HG03097 (cell line): ENCODE measurements around the gene ST3GAL5.
"Not testable (repeated sequence)": the region's sequence is repeated elsewhere in the genome, so short reads cannot be mapped to it uniquely, and the experiment has no call there.

Experiments used
- ATAC-seq: cut with Tn5 transposase; IDR thresholded peaks from one replicate; pipeline ENCODE4 v1.9.1; 2021; ENCODE audit not compliant: unreplicated experiment, low FRiP score

Gene ST3GAL5

GRCh38 chr2:85888684-85889626 lies at the start of gene ST3GAL5:
Gene ST3GAL5, minus strand, starts transcription at chr2:85888990. Its CDS starts 85 bp downstream, at chr2:85888905.
- peak; percentile 78 for ATAC-seq

DNA sequence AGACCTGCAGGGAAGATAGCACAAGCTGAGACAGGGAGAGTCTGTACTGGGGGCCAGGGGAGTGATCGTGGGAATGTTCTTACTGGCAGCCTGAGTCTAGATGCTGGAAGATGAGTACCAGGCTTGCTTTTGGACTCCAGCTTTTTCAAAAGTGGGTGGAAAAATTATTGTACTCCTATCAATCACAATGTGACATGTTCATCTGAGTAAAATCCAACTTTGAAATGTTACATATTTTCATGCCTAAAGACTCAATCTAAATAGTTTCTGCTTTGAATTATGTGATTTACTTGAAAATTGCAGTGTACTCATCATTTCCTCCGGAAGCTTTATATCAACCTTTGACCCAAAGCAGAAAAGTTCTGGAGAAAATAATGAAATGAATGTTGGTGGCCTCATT lies 49.7 kb upstream of the ST3GAL5 start:
- ATAC-seq: no peak

GRCh38 chr2:85937069-85937439 lies 48.3 kb upstream of the ST3GAL5 start:
- no peak for ATAC-seq

- no peak for ATAC-seq
These were observed 47.8 kb upstream of the ST3GAL5 start for GRCh38 chr2:85936421-85937068.

DNA sequence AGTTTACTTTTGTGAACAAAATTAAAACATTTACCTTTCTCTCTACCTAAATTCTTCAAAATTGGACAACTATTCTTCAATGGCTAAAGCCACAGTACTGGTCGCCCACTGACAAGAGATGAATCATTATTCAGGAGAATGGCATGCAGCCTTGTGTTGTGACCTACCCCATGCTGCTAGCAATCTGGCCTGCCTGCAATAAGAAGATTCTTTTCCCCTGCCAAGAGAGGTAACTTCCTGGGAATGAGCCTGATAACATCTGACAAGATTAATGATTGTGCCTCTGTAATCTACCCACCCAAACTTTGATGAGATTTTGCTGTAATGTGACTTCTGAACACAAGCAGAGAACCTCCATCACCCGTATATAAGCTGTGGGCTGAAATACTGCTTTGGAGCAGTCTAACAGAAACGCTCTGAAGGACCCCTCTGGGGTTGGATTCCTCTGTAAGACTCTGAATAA lies 47.0 kb upstream of the ST3GAL5 start:
- ATAC-seq: no peak

- ATAC-seq: no peak
These were observed 46.5 kb upstream of the ST3GAL5 start for GRCh38 chr2:85935170-85935745.

DNA sequence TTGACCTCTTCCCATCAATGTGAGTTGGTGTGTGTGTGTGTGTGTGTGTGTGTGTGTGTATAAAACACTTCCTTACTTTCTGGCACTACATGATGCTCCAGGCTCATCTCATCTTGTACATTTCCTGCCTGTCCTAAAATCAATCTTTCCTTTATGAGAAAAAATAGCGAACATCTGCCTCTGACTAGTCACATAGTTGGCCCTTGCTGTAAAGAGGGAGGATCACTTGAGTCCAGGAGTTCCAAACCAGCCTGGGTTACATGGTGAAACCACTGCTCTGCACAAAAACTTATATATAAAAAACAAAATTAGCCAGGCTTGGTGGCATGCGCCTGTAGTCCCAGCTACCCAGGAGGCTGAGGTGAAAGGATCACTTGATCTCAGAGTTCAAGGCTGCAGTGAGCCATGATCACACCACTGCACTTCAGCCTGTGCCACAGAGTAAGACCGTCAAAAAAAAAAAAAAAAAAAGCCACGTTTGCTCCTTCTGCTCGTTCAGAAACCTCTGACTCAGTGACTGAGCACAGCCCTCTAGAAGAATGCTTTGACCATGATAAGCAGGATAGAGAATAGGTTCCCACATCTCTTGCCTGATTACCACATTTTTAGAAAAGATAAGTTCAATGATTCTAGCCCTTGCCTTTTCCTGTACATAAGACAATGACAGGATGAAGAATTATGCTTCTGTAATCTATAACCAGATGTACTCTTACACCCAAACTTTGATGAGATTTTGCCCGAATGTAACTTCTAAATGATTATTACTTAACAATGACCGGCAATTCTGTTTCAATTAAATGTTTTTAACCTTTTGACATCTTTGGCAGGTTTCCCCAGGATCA lies 45.2 kb upstream of the ST3GAL5 start:
- ATAC-seq: no peak

DNA sequence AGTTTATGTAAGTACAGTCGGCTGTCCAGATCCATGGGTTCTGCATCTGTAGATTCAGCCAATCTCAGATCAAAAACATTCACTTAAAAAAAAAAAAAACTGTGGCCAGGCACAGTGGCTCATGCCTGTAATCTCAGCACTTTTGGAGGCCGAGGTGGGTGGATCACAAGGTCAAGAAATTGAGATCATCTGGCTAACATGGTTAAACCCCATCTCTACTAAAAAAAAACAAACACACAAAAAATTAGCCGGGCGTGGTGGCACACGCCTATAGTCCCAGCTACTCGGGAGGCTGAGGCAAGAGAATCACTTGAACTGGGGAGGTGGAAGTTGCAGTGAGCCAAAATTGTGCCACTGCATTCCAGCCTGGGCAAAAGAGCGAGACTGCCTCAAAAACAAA lies 42.4 kb upstream of the ST3GAL5 start:
- ATAC-seq: not testable (repeated sequence)

- ATAC-seq: no peak
These were observed 41.6 kb upstream of the ST3GAL5 start for GRCh38 chr2:85930129-85931124.

DNA sequence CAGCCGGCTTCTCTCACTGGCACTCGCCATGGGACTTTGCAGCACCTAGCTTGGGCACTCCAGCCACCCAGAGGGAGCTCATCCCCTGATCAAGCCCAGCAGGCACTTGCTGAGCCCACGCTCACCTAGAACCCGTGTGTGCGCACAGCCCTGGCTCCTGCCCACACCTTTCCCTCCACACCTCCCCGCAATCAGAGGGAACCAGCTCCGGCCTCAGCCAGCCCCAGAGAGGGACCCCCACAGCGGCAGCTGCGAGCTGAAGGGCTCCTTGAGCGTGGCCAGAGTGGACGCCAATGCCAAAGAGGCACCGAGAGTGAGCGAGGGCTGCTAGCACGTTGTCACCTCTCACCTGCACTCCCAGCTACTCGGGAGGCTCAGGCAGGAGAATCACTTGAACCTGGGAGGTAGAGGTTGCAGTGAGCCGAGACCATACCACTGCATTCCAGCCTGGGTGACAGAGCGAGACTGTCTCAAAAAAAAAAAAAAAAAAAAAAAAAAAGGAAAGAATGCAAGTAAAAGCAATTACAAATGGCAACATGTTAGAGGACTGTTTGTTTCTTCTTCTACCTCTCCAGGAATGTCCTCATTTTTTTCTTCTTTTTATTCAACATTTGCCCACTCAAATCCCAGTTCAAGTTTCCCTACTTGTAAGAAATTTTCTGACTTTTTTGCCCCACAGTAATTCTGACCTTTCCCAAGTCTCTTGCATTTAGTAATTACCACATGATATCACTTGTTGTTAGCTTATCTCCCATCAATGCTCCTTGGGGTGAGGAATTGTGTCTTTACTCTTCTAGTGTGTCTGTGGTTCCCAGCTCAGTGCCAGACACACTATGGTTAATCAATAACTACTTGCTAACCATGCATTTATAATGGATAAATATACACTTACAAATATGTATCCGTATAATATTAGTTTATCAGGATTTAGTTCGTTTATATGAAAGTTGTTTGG lies 40.6 kb upstream of the ST3GAL5 start:
- ATAC-seq: no peak

DNA sequence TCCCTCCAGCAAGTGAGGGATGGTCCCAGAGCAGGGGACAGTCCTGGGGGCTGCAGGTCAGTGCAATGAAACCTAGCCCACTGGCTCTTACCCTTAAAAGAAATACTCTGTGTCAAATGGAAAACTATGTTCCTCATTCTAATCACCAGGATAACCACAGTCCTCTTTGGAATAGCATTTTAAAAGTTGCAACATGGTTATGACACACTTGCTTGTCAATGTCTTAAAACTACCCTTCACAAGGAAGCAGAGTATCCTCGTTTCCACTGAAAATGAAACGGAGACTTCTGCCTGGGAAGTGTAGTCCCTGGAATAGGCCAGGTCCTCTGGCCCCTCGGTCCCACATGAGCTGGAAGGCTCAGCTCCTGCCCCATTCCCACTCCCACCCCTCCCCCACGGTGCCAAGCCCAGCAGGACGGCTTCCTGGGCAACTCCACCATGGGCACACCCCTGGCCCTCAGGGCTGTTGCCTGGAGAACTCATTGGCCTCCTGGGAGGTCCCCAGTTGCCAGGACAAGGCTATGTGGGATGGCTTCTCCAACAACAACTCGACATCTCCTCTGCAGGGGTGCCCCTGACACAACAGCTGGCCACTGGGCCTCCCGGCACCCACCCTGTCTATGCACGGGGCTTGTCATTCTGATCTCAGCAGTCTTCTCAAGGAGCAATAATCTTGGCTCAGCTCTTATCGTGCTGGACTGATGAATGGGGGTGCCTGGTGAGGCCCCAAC lies 38.3 kb upstream of the ST3GAL5 start:
- no peak for ATAC-seq

DNA sequence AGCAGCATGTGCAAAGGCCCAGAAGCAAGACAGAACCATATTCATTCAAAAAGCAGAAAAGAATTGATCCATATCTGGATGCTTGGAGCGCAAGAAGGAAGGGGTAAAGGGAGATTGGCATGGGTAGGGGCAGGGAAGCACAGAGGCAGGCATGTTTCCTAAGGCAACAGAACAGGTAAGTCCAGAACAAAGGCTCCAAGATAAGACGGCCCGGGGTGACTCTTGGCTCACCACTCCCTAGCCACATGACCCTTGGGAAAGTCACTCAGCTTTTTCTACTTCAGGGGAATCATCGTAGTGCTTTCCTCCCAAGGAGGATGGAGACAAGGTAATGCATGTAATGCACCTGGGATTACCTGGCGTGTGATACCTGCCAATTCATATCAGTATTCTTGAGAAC lies 37.7 kb upstream of the ST3GAL5 start:
- ATAC-seq: no peak

DNA sequence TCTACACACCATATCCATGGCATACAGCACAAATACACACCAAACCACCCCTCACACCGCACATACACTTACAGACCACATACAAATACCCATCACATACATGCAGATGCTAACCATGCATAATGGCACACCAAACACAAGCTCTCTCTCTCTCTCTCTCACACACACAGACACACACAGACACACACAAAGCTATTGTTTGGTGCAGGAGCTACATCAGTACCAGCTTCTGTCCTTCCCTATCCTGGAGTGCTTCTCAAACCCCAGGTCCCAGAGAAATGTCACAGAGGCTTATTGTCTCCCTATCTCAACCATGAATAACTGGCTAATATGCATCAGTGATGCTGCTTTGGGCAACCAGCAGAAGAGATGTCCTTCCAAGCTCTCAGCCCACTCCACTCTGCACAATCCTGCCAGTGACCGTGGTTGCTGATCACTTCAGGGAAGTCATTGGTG lies 36.5 kb upstream of the ST3GAL5 start:
- no peak for ATAC-seq

DNA sequence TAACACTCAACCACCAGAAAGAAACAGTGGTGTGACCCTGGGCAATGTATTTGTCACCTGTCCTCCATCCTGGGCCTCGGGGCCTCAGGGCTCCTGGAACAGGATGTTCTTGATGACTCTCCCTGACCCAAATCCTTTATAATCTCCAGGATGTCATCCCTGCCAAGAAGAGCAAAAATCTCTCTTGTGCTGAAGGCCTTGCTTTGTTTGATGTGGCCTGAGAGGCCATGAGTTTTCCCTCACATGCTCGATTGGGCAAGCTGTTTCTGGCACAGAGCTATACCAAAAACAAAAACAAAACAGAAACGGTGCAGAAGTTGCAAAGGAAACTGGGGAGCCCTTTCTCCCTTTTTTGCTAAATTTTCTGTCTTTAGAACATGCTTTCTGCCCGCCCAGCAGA lies 35.7 kb upstream of the ST3GAL5 start:
- no peak for ATAC-seq

GRCh38 chr2:85922199-85922598 lies 33.4 kb upstream of the ST3GAL5 start:
- no peak for ATAC-seq

DNA sequence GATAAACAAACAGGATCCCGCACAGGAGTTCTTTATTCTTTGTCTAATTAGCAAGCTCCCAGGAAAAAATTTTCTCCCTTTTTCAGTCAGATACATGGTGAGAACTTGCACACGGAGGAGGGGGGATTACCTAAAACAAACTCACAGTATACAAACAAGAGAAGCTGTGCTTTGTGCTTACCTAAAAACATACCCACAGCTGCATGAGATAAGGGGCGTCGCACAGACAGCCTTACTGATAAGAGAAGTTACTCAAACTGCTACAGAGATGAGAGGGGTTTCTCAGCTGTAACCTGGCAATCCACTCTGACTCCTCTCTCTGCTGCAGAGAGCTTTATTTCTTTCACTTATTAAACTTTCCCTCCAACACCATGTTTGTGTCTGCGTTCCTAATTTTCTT lies 32.9 kb upstream of the ST3GAL5 start:
- ATAC-seq: no peak

DNA sequence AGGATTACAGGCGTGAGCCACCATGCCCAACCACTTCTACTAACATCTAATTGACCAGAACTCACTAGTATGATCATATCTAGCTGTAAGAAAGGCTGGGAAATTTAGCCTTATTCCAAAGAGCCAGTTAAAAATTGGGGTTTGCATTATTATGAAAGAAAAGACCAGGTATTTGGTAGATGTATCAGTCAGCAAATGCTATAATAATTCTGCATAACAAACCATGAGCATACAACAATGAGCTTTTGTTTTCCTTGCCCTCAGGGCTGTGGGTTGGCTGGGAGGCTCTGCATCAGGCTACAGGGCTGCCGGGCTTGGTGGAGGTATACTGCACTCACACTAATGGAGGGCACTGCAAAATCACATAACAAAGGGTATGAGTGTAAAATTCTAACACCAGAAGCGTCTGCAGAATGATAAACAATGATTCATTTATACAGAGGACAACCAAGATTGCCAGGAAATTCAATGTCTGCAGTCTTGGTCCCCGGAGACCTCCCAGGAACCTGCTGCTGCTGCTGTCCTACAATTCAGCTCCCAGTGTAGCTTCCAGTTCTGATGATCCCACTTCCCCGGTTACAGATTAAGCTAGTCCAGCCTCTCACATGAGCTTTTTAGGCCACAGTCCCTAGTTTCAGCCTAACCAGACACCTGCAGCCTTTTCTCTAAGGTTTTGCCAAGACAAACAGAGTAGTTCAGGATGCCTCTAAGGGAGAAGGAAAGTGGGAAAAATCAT lies 32.2 kb upstream of the ST3GAL5 start:
- no peak for ATAC-seq
